ENCODE results near the gene HSPB7.

DNA sequence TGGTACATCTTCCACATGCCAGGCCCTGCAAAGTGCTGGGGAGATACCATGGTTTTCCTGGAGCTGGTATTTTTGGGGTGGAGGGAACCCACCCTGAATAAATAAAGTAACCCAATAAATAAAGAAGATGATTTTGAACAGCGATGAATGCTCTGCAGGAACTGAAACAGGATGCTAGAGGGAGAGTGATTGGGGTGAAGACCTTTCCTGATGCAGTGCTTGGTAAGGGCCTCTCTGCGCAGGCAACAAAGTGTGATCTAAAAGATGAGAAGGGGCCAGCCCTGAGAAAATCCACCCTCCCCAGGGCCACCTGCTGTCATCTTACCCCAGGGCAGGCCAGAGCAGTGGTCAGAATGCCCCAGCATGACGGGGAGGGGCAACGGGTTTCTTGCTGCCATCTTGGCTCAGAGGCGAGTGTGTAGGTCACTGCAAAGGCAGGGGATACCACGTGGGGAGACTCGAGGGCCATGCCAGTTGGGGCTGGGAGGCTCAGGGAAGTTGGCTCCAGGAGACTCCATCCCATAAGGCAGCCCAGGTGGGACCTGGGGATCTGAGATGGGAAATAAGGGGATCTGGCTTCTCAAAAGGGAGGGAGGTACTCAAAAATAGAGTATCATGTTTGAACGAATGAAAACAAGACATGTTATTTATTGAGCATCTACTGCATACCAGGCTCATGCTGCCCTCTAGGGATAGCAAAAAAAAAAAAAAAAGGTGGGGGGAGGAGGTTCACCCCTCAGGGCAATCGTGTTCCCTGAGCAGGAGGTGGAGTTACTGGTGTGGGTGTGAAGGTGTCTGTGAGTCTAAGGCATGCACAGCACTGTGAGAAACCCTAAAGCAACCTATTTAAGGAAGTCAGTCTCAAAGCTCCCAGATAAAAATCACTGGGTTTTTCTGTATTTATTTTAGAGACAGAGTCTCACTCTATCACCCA is 11.0 kb downstream of the HSPB7 start:
- TF ChIP-seq CTCF (IDR thresholded peaks at IDR 0.05 in 8 of 11, conservative IDR thresholded peaks at IDR 0.05 in 3 of 11) (no peak), POLR2AphosphoS5 (IDR thresholded peaks at IDR 0.05) (no peak), POLR2A (IDR thresholded peaks at IDR 0.05) (no peak)

All from spleen (tissue), 7 donors.